ENCODE measurements around the gene TTC21B. TPM values are rescaled to one million over a fixed set of nuclear protein-coding genes. Genes with fewer than 3 reads are reported as not detected.

Gene TTC21B
- total RNA-seq, 2 donors from 2014 or later, result 25.8 to 25.9 TPM

DNA sequence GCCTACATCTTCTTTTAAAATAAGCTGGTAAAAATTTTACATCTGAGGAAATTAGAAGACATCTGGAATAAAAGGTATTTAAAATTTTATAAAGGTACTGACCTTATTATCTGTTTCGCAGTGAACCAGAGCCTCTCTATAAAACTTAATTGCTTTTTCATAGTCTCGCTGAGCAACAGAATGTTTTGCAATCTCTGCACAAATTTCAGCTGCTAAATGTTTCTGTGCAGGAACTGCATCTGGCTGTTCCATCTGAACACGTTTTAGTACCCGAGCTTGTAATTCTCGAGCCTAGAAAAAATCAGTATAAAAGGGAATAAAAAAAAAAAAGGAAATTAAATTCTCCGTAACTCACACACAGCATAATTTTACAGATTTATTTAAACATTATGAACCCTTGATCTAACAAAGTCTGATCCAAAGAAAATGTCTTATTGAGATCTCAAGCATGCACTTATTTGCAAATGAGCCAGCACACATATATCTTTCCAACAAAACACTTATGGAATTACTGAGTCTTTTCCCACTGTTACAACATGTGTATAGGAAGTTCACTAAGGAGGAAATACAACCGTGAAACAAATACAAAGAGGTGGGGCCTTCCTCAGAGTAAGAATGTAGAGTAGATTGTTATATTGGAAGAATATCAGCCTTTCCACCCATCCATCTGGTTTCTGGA lies 51.8 kb downstream of the TTC21B start:
- TF ChIP-seq, protein P1, sequence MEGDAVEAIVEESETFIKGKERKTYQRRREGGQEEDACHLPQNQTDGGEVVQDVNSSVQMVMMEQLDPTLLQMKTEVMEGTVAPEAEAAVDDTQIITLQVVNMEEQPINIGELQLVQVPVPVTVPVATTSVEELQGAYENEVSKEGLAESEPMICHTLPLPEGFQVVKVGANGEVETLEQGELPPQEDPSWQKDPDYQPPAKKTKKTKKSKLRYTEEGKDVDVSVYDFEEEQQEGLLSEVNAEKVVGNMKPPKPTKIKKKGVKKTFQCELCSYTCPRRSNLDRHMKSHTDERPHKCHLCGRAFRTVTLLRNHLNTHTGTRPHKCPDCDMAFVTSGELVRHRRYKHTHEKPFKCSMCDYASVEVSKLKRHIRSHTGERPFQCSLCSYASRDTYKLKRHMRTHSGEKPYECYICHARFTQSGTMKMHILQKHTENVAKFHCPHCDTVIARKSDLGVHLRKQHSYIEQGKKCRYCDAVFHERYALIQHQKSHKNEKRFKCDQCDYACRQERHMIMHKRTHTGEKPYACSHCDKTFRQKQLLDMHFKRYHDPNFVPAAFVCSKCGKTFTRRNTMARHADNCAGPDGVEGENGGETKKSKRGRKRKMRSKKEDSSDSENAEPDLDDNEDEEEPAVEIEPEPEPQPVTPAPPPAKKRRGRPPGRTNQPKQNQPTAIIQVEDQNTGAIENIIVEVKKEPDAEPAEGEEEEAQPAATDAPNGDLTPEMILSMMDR (conservative IDR thresholded peaks at IDR 0.05), result no peak
- H3K9ac ChIP-seq (ENCODE audit: extremely low read depth, low read length, poor library complexity, severe bottlenecking), result no peak overlapping the region
- H3K9me3 ChIP-seq (ENCODE audit: control insufficient read depth, low read length), result no peaks in the 10 kb centered on the region
- H3K36me3 ChIP-seq (ENCODE audit: control insufficient read depth, insufficient read depth, low read length), result peaks cover 63% of the 10 kb centered on the region
- H3K4me1 Mint-ChIP-seq, result peaks cover 7% of the 10 kb centered on the region
- no peak overlapping the region for H3K4me3 Mint-ChIP-seq
- H3K4me1 ChIP-seq (ENCODE audit: control insufficient read depth, insufficient read depth, low read length), result no peaks in the 10 kb centered on the region
- no peak overlapping the region for H3K27ac ChIP-seq (ENCODE audit: low read depth, low read length)
- WGBS, 2 experiments (ENCODE audit: insufficient coverage in 1 of 2, insufficient read length in 1 of 2), result 93% methylated on average over 7 of the region's 7 CpGs; no CpG with 5 or more reads in 1 of the 2 experiments
- H3K27ac Mint-ChIP-seq, result no peak overlapping the region
- H3K4me3 ChIP-seq (ENCODE audit: low read length), result no peak overlapping the region
- H3K9me3 Mint-ChIP-seq, result no peaks in the 10 kb centered on the region
- H3K27me3 ChIP-seq (ENCODE audit: control insufficient read depth, insufficient read depth, low read length, poor library complexity, severe bottlenecking), result no peaks in the 10 kb centered on the region
- peaks cover 34% of the 10 kb centered on the region for H3K36me3 Mint-ChIP-seq (ENCODE audit: low read depth)
- H3K27me3 Mint-ChIP-seq (ENCODE audit: insufficient read depth), result no peaks in the 10 kb centered on the region
- no peak for DNase-seq

DNA sequence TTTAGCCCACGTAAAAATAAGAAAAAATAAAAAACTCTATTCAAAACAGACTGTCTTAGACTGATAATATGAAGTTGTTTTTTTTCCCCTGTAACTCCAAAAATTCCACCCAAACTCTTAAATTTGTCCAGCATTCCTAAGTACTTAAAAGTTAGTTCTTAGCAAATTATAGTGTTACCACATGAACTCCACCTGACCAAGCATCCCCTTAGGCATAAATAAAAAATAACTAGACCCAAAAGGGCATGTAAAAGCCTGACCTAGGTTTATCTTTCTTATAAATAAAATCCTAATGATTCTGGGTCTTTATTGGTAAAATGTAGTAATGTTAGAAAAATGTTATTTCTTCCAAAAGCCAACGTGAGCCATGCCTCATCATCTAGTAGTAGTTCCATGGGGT lies 54.3 kb downstream of the TTC21B start:
- Mint-ChIP-seq H3K27me3 (ENCODE audit: insufficient read depth) (no peaks in the 10 kb centered on the region), H3K27ac (no peak overlapping the region), H3K9me3 (no peaks in the 10 kb centered on the region), H3K36me3 (ENCODE audit: low read depth) (peaks cover 40% of the 10 kb centered on the region), H3K4me1 (peaks cover under 1% of the 10 kb centered on the region), H3K4me3 (no peak overlapping the region)
- TF ChIP-seq, protein P1 (conservative IDR thresholded peaks at IDR 0.05), result no peak
- Histone ChIP-seq H3K9ac (ENCODE audit: extremely low read depth, low read length, poor library complexity, severe bottlenecking) (no peak overlapping the region), H3K27me3 (ENCODE audit: control insufficient read depth, insufficient read depth, low read length, poor library complexity, severe bottlenecking) (no peaks in the 10 kb centered on the region), H3K36me3 (ENCODE audit: control insufficient read depth, insufficient read depth, low read length) (peaks cover 66% of the 10 kb centered on the region), H3K4me3 (ENCODE audit: low read length) (no peak overlapping the region), H3K9me3 (ENCODE audit: control insufficient read depth, low read length) (no peaks in the 10 kb centered on the region), H3K27ac (ENCODE audit: low read depth, low read length) (no peak overlapping the region), H3K4me1 (ENCODE audit: control insufficient read depth, insufficient read depth, low read length) (no peaks in the 10 kb centered on the region)
- DNase-seq, result no peak
- WGBS, 2 experiments (ENCODE audit: insufficient coverage in 1 of 2, insufficient read length in 1 of 2), result 80 to 91% methylated on average over 1 to 2 of the region's 2 CpGs

DNA sequence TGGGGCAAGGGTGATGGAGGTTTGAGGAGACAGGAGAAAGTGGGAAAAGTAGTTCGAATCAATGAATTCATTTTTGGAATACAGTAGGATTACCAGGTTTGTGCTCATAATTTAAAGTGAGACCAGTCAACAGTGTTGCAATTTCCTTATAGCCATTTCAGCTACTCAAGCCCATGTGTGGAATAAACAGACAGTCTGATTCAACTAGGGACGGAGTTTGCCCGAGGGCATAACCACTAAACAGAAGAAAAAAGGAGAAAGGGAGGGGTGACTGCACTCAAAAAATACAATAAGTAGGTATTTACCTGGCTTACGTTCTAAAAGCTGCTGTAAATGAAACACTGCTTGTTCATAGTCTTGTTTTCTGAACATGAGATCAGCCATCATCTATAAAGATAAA lies 55.2 kb downstream of the TTC21B start:
- no peak overlapping the region for H3K27ac Mint-ChIP-seq
- H3K36me3 Mint-ChIP-seq (ENCODE audit: low read depth), result peaks cover 43% of the 10 kb centered on the region
- H3K9ac ChIP-seq (ENCODE audit: extremely low read depth, low read length, poor library complexity, severe bottlenecking), result no peak overlapping the region
- H3K4me3 Mint-ChIP-seq, result no peak overlapping the region
- no peak overlapping the region for H3K27ac ChIP-seq (ENCODE audit: low read depth, low read length)
- H3K4me1 ChIP-seq (ENCODE audit: control insufficient read depth, insufficient read depth, low read length), result no peaks in the 10 kb centered on the region
- no peak for DNase-seq
- H3K27me3 ChIP-seq (ENCODE audit: control insufficient read depth, insufficient read depth, low read length, poor library complexity, severe bottlenecking), result no peaks in the 10 kb centered on the region
- TF ChIP-seq, protein P1 (conservative IDR thresholded peaks at IDR 0.05), result no peak
- no peaks in the 10 kb centered on the region for H3K9me3 Mint-ChIP-seq
- no peaks in the 10 kb centered on the region for H3K9me3 ChIP-seq (ENCODE audit: control insufficient read depth, low read length)
- WGBS, 2 experiments (ENCODE audit: insufficient coverage in 1 of 2, insufficient read length in 1 of 2), result 90 to 94% methylated on average over 3 to 4 of the region's 4 CpGs
- H3K4me1 Mint-ChIP-seq, result peaks cover 3% of the 10 kb centered on the region
- peaks cover 66% of the 10 kb centered on the region for H3K36me3 ChIP-seq (ENCODE audit: control insufficient read depth, insufficient read depth, low read length)
- no peak overlapping the region for H3K4me3 ChIP-seq (ENCODE audit: low read length)
- H3K27me3 Mint-ChIP-seq (ENCODE audit: insufficient read depth), result no peaks in the 10 kb centered on the region
